ENCODE results near the gene LDLRAD4.
A peak's percentile ranks its signal among the peaks of the same experiment; 100 is the strongest.
"Not testable (repeated sequence)": the region's sequence is repeated elsewhere in the genome, so short reads cannot be mapped to it uniquely, and the experiment has no call there.

LDLRAD4 gene

DNA sequence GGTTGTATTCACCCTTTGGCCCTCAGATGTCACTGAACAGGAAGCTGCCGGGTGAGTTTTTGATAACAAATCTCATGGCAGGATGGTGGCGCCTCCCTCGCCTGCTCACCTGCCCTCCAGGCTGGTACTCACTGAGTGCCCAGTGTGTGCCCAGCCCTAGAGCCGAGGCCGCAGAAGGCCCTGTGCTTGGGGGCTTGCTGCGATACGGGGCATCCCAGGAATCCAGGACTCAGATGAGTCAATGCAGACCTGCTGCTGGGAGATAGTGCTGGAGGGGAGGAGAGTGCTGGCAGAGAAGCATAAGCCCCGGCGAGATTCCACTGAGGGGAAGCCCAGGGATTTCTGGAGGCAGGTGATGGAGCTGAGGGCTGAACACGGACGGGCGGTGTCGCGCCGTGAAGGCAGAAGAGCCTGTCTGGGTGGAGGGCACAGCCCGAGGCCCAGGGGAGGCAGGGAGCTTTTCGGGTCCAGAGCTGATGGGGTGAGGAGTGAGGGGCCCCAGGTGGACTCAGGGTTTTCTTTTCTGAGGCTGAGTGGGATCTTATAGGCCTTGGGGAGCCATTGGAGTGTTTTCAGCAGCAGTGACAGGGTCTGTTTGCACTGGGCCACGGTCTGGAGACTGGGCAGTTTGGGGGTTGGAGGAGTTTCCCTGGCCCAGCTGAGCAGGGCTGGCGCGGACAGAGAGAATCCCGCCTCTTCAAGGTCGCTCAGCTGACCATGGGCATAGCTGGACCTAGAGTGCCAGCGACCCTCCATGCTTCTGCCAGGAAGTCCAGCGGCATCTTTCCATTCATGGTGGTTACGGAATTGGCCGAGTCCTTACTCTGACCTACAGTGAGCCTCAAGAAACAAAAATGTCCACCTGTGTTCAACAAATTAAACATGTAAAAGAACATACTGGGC, 35.5 kb downstream of the LDLRAD4 start:
- DNase-seq: no peak

DNA sequence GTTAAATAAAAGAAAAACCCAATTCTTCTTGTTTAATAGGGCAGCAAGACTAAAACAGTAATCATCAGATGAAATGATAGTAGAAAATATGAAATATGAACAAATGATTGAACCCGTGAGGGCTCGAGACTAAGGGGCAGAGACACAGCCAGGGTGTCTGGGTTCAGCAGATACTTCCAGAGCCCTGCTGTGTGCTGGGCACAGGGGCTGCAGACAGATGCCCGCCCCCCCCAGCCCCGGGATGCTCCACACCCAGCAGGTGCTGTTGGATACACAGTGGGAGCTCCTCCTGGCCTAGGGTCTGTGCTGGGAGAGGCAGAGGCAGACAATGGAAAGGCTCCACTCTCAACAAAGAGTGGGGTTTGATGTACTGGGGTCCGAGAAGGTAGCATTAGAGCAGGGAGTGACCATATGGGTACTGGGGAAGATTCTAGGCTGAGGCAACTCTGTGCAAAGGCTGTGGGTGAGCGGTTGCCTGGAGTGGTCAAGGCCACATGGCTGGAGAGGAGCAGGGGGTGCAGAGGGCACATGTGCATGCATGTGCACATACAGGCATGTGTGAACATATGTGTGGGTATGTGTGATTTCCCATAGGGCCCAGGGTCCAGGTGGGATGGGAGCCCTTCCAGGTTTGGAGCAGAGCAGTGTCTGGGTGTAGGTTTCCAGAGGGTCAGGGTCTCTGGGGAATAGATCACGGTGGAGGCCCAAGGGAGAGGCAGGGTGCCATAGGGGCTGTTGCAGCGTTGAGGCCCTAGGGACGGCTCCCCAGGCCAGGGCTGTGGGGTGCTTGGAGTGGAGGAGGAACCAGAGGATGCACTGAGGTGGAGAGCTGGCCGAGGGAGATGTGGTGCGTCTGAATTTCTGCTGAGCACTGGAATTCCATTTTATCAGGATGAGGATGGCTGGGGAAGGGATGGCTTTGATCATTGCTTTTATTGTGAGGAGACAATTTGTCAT, 36.7 kb downstream of the LDLRAD4 start:
- DNase-seq: no peak

DNA sequence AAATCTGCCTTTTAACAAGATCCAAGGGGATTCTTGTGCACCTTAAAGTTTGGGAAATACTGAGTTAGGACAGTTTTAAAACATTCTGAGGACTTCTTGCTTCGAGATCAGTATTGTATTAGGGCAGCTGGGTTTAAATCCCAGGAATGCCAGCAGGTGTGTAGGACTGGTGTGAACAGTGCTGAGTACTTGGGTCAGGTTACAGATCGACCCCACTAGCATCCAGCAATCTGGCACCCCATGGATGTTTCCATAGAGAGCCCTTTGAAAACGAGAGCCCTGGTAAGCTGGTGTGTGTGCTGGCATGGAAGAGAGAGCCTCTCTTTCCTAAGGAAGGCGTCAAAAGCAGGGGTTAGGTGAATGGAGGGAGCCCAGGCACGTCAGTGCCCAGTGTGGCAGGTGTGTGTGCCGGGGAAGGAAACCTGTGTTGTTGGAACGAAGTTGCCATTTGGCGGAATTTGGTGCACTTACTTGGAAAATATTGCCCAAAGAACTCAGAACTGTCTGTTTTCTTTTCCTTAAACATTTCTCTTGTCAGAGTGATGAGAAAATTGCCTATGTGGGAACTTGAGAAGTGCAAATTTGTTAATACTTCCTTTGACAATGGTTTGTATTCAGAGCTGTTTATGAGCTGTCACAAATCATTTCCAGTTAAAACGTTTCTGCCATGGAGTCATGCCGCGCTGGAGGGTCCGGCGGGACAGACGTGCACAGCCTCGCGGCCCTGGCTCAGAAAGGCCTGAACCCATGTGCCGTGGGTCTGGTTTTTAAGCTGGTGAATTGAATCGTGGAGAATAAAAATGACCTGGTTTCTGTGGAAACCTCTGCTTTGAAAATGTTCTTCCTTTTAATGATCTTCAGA, 38.1 kb downstream of the LDLRAD4 start:
- DNase-seq: peak; percentile 35

DNA sequence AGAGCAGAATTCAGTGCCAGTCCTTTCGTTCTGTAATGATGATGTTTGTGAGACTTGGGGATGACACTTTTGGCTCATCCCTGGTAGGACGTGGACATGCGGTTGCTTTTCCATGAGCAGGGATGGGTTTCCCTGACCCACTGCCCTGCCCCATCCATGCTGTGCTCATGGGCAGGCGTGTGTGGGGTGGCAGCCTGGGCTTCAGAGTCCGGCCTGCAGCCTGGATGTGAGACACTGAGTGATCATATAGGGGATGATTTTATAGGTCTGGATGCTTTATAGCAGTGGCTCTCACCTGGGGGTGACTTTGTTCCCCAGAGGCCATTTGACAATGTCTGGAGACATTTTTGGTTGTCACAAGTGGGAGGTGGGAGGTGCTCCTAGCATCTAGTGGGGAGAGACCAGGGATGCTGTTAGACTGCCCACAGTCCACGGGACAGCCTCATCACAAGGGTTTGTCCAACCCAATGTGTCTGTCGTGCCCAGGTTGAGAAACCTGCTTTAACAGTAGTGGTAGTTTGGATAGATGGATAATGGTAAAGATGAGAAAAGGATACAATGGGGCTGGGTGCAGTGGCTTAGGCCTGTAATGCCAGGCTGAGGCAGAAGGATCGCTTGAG, 38.9 kb downstream of the LDLRAD4 start:
- no peak for DNase-seq

DNA sequence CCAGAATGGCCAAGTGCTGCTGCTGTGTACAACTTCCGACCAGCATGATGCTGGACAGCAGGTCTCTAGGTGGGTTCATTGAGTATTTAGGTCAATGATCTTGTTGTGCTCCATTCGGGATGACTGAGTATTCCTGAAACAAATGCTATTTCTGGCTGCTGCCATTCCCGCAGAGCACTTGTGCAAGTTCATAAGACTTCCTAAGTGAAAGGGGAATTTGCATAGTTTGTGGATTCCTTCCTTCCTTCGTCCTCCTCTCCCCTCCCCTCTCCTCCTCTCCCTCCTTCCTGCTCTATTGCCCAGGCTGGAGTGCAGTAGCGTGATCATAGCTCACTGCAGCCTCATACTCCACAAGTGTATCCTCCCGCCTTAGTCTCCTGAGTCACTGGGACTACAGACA, 40.4 kb downstream of the LDLRAD4 start:
- no peak for DNase-seq

DNA sequence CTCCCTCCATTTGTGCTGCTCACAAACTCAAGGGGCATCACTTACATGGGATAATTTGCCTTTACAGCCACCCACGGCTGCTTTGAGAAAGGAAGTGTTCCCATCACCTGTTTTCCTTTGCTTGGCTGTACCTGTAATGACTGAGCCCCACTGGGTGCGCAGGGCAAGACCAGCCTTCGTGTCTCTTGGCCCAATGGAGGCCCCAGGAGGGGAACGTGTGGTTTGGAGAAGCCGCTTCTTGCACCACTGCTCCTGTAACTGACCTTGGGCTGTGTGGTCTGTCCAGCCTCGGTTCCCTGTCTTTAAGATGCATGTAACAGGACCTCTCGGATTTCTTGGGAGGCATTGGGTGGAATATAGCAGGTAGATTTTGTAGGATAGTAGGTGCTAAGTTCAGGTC, 41.1 kb downstream of the LDLRAD4 start:
- DNase-seq: no peak

DNA sequence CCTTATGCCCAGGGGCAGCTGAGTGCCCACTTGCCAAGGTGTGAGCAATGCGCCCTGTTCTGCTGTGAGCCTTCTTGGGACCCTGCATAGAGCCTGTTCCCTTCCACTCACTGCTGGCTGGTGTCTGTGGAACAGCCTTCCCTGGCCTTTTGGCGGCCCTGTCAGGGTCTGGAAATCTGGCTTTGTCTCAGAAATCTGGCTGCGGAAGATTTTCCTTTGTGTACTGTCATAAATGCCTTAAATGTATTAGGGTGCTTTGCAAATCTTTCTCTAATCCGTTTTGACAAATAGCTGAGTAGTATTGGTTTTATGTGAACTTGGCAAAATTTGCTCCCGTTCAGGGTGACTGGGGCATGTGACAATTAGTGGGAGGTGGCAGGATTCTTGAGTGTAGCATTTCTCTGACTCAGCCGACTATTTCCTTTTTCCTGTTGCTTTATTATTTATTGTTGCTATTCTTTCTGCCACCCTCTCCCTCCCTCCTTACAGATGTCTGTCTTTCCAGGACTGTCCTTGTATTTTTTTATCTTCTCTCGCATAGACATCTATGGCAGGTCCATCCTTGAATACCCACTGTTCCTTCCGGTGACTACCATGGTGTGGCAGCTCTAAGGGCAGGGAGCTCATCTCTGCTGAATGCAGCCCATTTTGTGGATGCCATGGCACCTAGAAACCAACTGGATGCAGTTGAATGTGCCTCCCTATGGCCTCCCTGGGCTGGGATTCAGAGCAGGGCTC, 41.8 kb downstream of the LDLRAD4 start:
- no peak for DNase-seq

DNA sequence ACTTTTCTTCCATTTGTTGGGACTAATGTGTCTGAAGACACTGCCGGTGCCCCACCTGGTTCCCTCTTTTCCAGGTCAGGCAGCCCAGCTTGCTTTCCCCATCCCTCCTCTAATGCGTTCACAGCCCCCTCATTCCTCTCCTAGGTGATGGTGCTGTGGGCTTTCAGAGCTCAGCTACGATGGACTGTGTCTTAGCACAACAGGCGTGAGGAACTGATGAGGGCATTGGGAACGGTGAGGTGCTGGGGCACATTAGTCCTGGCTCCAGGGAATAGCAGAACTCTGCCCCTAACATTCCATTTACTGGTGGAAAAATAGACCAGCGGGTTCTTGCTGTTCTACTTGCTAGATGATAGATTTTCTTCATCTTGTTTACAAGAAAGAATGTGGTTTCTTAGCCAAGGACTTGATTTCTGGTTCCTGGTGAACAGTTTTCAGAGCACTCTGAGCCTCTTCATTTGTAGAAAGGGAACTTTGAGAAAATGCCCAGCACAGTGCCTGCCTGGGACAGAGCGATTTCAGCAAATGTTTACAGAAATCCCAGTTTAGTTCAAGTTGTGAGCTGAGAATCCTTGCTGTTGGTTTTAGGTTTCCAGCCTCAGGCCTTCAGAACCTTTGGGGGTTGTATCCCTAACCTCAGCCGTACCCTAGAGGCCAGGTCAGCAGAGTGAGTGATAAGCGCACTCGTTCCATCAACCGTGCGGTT, 42.5 kb downstream of the LDLRAD4 start:
- peak; percentile 47 for DNase-seq

DNA sequence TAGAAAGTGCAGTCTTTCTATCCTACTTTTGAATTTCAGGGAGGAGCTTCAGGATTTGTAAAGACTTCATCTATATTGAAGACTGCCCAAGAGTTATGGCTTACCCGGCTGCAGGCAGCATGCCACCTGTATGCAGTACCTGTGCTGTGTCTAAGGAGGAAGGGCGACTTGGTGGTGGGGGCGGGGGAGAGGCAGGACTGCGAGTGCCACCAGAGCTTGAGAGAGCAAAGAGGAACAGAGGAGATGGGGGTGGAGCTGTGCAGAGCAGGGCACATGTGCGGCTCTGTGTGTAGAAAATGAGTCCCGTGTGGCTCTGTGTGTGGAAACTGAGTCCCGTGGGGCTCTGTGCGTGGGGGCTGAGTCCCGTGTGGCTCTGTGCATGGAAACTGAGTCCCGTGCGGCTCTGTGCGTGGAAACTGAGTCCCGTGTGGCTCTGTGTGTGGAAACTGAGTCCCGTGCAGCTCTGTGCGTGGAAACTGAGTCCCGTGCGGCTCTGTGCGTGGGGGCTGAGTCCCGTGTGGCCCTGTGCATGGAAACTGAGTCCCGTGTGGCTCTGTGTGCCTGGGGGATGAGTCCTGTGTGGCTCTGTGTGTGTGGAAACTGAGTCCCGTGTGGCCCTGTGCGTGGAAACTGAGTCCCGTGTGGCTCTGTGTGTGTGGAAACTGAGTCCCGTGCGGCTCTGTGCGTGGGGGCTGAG, 43.2 kb downstream of the LDLRAD4 start:
- peak; percentile 42 for DNase-seq

DNA sequence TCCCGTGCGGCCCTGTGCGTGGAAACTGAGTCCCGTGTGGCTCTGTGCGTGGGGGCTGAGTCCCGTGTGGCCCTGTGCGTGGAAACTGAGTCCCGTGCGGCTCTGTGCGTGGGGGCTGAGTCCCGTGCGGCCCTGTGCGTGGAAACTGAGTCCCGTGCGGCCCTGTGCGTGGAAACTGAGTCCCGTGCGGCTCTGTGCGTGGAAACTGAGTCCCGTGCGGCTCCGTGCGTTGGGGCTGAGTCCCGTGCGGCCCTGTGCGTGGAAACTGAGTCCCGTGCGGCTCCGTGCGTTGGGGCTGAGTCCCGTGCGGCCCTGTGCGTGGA, 43.8 kb downstream of the LDLRAD4 start:
- DNase-seq: not testable (repeated sequence)

DNA sequence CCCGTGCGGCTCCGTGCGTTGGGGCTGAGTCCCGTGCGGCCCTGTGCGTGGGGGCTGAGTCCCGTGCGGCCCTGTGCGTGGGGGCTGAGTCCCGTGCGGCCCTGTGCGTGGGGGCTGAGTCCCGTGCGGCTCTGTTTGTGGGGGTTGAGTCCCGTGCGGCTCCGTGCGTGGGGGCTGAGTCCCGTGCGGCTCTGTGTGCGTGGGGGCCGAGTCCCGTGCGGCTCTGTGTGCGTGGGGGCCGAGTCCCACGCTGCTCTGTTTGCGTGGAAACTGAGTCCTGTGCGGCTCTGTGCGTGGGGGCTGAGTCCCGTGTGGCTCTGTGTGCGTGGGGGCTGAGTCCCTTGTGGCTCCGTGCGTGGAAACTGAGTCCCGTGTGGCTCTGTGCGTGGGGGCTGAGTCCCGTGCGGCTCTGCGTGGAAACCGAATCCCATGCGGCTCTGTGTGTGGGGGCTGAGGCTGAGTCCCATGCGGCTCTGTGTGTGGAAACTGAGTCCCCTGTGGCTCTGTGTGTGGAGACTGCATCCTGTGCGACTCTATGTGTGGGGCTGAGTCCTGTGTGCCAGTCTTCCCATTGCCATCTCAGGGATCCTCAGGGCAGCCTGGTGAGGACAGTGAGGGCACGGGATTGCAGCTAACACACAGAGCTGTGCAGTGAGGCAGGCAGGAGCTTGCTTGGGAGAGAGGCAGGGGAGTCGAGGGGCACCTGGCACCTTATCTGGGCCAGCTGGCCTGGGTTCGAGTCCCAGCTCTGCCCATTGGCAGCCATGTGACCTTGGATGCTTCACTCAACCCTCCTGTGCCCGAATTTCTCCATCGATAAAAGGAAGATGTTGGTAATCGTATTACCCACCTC, 44.5 kb downstream of the LDLRAD4 start:
- DNase-seq: no peak

DNA sequence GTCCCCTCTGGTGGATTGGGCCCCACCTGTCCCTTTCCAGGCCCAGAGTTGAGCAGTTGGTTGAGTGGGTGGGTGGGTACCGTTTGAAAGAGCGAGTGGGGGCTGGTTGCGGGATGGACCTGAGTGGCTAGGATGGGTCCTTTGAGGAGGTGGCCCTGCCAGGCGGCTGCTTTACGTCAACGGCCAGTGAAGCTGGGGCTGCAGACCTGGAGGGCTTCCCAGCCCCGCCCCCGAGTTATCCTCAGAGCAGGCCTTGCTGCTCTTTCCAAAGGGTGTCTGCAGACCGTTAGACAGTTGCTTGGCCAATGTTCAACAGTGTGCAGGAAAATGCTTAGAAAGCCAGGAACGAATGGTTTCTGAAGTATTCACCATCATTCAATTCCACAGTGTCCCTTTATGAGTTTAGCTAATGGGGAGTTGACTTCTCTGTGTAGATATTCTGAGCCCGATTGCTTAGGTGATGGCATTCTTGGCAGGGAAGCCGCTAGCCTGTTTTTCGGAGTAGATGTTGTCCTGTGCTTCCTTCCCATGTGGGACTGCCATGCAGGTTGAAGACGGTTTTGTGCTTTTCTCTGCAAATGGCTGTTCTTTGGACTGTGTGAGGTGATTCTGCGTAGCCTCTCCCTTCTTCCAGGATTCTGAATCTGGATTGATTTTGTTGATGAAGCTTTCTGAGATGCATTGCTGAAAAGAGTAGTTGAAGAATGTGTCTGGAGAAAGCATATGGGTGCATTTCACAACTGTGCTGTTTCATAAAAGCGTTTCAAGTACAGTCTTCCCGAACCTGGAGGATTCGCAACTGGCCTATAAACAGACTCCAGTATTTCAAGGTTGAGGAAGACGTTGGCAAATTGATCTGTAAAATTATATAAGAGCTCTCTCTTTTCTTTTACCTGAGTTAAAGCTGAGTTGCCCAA, 45.8 kb downstream of the LDLRAD4 start:
- peak; percentile 81 for DNase-seq

DNA sequence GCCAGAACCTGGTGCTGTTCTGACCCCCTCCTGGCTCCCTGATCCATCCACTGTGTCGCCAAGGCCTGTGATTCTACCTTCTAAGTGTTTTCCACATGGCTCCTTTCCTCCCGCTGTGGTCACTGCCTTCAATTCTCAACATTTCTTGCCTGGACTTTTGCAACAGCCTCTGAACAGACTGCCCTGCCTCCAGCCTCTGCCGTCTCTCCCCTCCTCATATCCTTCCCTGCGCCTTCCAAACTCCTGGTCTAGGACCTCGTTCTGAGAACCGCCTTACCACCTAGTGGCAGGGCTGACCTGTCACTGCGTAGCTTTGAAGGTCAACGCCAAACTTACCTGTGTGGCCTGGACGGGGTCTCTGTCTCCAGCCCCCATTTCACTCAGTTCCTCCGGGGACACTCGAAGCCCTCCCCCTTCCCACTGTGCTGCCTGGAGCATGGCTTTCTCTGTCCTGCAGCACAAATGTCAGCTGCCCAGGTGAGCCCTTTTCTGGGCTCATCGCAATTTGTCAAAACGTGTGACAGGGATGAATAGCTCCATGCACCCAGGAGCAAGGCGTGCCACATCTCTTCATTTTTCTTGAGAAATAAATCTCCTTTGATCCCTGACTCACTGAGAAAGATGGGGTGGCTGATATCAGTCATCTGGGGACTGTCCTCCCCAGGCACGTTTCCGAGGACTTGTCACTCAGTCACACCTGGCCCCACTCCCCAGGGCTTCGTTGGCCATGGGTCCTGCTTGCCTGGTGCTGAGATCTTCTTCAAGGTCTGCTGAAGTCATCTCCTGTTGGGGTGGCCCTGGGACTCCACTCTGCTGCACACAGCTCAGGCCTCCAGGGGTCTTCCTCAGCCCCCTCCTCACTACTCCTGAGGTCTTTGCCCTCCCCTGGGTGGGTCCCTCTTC, 46.7 kb downstream of the LDLRAD4 start:
- DNase-seq: no peak

DNA sequence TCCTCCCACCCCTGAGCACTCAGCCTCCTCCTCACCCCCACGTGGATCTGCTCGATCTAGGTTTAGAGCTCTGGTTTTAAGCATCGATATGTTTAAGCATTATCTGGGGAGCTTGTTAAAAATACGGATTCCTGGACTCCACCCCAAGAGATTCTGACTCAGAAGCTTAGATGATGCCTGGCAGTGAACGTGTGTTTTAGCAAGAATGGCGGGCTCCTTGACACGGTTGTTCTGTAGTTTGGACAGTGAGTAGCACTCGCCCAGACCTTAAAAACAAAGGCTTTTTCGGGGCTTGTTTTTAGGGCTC, 47.3 kb downstream of the LDLRAD4 start:
- DNase-seq: no peak

DNA sequence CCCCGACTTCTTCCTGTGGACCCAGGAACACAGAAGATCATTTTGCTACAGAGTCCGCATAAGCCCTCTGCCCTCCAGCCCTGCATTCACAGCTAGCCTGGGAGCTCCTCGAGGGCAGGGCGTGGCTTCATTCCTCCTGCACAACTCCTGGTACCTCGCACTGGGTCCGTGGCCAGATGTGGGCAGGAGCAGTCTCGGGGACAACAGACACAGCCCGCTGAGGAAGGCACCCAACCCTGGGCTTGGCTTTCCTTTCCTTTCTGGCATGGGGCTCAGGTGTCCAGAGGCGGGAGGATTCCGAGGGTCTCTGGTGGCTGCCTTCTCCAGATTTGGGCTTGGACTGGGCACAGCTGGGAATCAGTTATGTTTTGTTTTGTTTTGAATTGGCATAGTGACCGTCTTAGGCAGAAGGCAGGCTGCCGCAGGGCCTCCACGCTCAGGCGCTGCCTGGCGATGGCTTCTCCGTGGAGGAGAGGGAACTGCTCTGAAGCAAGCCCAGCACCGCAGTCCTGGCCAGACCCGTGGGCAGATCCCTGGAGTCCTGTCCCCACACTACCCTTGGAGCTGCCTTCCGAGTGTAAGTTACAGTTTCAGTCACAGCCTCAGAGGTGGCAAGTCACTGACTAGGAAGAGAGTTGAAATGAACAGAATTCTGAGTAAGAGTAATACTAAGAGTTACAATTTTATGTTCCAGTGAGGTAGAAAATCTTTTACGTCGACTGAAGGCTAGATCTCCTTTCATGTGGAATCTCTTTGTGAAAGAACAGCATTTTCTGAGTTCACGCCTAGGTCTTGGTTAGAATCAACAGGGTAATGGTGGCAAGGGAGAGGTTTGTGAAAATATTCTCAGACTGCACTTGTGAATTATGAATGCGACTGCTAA, 47.9 kb downstream of the LDLRAD4 start:
- peak; percentile 69 for DNase-seq

DNA sequence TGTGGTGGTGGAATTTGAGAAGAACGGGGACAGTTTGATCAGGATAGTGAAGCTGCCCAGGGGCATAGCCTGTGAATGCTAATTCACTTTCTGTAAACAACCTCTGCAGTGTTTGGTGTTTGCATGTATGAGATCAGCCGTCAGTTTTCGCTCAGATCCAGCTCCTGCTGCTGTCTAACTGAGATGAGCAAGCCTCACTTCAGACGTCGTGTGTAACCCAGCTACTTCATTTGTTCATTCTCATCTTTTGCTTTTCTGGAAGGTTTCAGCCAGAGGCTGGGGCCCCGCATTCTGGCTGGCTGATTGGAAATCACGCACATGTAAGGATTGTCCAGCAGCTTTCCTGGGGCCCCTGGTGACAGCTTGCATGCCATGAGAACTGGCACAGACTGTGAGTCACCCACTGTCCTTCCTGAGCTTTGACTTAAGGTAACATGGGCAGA, 48.9 kb downstream of the LDLRAD4 start:
- peak; percentile 41 for DNase-seq

Data from right forelimb (tissue), 1 donor.